Psoas muscle (tissue), 8 donors: ENCODE results near the gene CBFA2T3. TPM values are rescaled to one million over a fixed set of nuclear protein-coding genes. Genes with fewer than 3 reads are reported as not detected.
A peak's percentile ranks its signal among the peaks of the same experiment; 100 is the strongest.

Experiments used
- ATAC-seq, 4 donors: fragments of 200-7000 bp; cut with Tn5 transposase; one replicate each; pipeline ENCODE4 v1.9.1; 2020; ENCODE audit warnings: moderate library complexity in 3 of 4, mild to moderate bottlenecking in 2 of 4
- DNase-seq, 2 donors: peaks; one replicate each; pipeline ENCODE4 v3.0.0-alpha.2; 2020
- H3K27ac ChIP-seq: fragments of 200-600 bp; one replicate; pipeline ENCODE4 v1.8.0; 2022
- H3K27me3 ChIP-seq, 3 donors: fragments of 200-600 bp in 1 of 3; one replicate each; pipeline versions ENCODE4 v1.6.1 to v1.8.0; 2013 to 2022; ENCODE audit warnings: low read length in 2 of 3, mild to moderate bottlenecking in 2 of 3, moderate library complexity in 1 of 3; ENCODE audit not compliant: insufficient read depth in 3 of 3
- H3K36me3 ChIP-seq, 2 donors: fragments of 200-600 bp in 1 of 2; one replicate each; pipeline versions ENCODE4 v1.6.1 to v1.8.0; 2013 to 2022; ENCODE audit warnings: low read depth in 1 of 2, mild to moderate bottlenecking in 1 of 2, moderate library complexity in 1 of 2; ENCODE audit not compliant: insufficient read depth in 1 of 2
- H3K4me1 ChIP-seq: fragments of 200-600 bp; one replicate; pipeline ENCODE4 v1.8.0; 2022
- H3K4me3 ChIP-seq: fragments of 200-600 bp; one replicate; pipeline ENCODE4 v1.8.0; 2022; ENCODE audit warnings: mild to moderate bottlenecking
- H3K9me3 ChIP-seq: fragments of 200-600 bp; one replicate; pipeline ENCODE4 v1.8.0; 2022
- WGBS, 3 donors: extraction: QIAGEN DNeasy Blood & Tissue Kit; methylation state at CpG; one replicate each; pipeline versions ENCODE4 v1.1.6 to v1.1.7; 2013; 5-methylcytosine and 5-hydroxymethylcytosine counted together
- intact Hi-C, 2 donors: fragments of 100-400 bp; cut with DNase I; formaldehyde crosslinking; loops; one replicate each; pipeline versions ENCODE4 v1.11.0 to v1.14.2; 2022
- polyA plus RNA-seq, 3 donors: library from polyadenylated mRNA; stranded (reverse); fragments of 200-250 nt; gene quantifications; one replicate each; pipeline ENCODE4 v1.2.3, GENCODE V29; 2013
- total RNA-seq, 4 donors: library from RNA; stranded (reverse); fragmentation: NEBNext Ultra II Directional in 2 of 4; extraction: Animal tissue kit (Norgen Biotek cat#: 25700) in 2 of 4; gene quantifications; one replicate each; pipeline versions ENCODE4 v1.2.1 to v1.2.4, GENCODE V29; 2021 to 2023
- TF ChIP-seq, protein P1 (sequence below): fragments of 200-600 bp; IDR thresholded peaks from one replicate; pipeline ENCODE4 v1.8.0; 2022; ENCODE audit warnings: antibody characterized with exemption
- donor health status: healthy with polysubstance abuse.
- donor health status: DM: no; HTN: no; CAD: no; lungs with moderate emphysema.
- donor health status: Bipolar disorder and iron deficiency.
- donor health status: healthy.
- donor health status: DM: yes; HTN: yes; CAD: no.
- donor health status: DM: no; HTN: no; CAD: no.
- donor health status: DM: no; HTN: no; CAD: no.
- donor health status: DM: yes; HTN: yes; CAD: no.

Gene CBFA2T3
- total and polyA plus RNA-seq, 7 donors = 2.6 to 15.0 (median 6.0) TPM

- ATAC-seq (no peak), DNase-seq (peak in 1 of 2 donors; percentile 79)
- H3K36me3 ChIP-seq = peaks cover 0 to 37% of the 10 kb centered on the region in 2 donors
- H3K9me3 ChIP-seq = no peaks in the 10 kb centered on the region
- H3K4me1 ChIP-seq = peaks cover 54% of the 10 kb centered on the region
- intact Hi-C loops = no loop called here
- no peak overlapping the region for H3K4me3 ChIP-seq
- H3K27me3 ChIP-seq = no peaks in the 10 kb centered on the region
- 63 to 73% (median 68%) methylated on average over 23 to 29 of the region's 30 CpGs for WGBS, 3 donors
- TF ChIP-seq, protein P1, sequence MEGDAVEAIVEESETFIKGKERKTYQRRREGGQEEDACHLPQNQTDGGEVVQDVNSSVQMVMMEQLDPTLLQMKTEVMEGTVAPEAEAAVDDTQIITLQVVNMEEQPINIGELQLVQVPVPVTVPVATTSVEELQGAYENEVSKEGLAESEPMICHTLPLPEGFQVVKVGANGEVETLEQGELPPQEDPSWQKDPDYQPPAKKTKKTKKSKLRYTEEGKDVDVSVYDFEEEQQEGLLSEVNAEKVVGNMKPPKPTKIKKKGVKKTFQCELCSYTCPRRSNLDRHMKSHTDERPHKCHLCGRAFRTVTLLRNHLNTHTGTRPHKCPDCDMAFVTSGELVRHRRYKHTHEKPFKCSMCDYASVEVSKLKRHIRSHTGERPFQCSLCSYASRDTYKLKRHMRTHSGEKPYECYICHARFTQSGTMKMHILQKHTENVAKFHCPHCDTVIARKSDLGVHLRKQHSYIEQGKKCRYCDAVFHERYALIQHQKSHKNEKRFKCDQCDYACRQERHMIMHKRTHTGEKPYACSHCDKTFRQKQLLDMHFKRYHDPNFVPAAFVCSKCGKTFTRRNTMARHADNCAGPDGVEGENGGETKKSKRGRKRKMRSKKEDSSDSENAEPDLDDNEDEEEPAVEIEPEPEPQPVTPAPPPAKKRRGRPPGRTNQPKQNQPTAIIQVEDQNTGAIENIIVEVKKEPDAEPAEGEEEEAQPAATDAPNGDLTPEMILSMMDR = no peak
- peak overlapping the region; percentile 67 for H3K27ac ChIP-seq
These were observed 88.3 kb downstream of the CBFA2T3 start for GRCh38 chr16:88888461-88889387.

GRCh38 chr16:88888057-88888456 is 89.0 kb downstream of the CBFA2T3 start:
- peak overlapping the region; percentile 71 for H3K27ac ChIP-seq
- no peak for ATAC-seq
- TF ChIP-seq, protein P1 = no peak
- peak overlapping the region; percentile 22 for H3K4me3 ChIP-seq
- H3K9me3 ChIP-seq = no peaks in the 10 kb centered on the region
- H3K36me3 ChIP-seq = peaks cover 0 to 39% of the 10 kb centered on the region in 2 donors
- H3K4me1 ChIP-seq = peaks cover 56% of the 10 kb centered on the region
- no peaks in the 10 kb centered on the region for H3K27me3 ChIP-seq
- WGBS, 3 donors = 44 to 67% (median 49%) methylated on average over 11 to 14 of the region's 14 CpGs
- DNase-seq = no peak
- intact Hi-C loops = no loop called here

DNA sequence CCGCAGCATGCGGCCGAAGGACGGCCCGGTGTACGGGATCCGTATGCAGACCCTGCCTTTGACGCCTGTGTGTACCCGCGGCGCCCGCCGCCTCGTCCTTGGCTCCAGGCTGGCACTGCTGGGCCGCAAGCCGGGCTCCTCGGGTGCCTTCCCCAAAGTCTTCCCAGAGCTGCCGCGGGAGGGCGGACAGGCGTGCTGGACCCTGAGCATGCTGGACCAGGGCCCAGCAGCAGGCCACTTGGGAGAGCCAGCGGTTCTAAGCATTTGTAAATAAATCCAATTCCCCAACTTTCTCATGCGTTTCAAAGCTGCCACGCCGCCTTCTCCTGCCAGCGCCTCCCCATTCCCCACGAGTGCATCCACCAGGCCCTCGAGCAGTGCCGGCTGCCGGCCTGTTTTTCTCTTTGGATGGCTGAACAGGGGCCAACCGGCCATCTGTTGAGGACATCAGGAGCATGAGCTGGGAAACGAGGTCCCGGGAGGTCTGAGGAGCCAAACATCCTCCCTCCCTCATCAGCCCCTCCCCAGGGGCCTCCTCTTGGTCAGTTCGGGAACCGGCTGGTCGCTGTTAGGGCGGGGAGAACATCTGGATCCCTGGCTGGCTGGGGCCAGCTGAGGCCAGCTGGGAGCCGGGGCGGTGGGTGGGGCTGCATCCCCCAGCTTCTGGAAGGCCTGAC is 90.0 kb downstream of the CBFA2T3 start:
- TF ChIP-seq, protein P1 = peak; percentile 19
- Histone ChIP-seq H3K36me3 (peaks cover 0 to 34% of the 10 kb centered on the region in 2 donors), H3K27ac (peak overlapping the region; percentile 71), H3K4me3 (peak overlapping the region; percentile 15), H3K27me3 (no peaks in the 10 kb centered on the region), H3K9me3 (no peaks in the 10 kb centered on the region), H3K4me1 (peaks cover 54% of the 10 kb centered on the region)
- intact Hi-C loops = no loop called here
- DNase-seq (peak; percentile 78 to 94), ATAC-seq (peak in 2 of 4 donors; percentile 8 to 16)
- WGBS, 3 donors = 19 to 48% (median 30%) methylated on average over 39 of the region's 39 CpGs

DNA sequence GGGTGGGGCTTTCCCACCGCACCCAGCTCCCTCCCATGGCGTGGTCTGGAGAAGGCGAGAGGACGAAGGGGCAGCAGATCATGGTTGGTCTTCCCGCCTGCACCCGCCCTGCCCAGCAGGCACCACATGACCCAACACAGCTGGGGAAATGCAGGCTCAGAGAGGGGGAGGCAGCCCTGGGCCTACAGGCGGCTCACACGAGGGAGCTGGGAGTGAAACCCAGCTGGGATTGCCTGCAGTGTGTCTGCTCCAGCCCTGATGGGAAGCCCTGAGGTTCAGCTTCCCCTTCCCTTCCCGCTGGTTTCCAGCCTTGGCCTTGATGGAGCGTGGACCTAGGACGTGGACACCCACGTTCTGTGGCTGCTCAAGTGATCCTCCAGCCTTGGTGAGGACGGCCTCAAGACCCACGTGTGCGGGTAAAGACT is 90.6 kb downstream of the CBFA2T3 start:
- intact Hi-C loops = no loop called here
- H3K4me3 ChIP-seq = no peak overlapping the region
- peaks cover 54% of the 10 kb centered on the region for H3K4me1 ChIP-seq
- H3K9me3 ChIP-seq = no peaks in the 10 kb centered on the region
- DNase-seq = no peak
- H3K27ac ChIP-seq = peak overlapping the region; percentile 71
- ATAC-seq = no peak
- H3K27me3 ChIP-seq = no peaks in the 10 kb centered on the region
- H3K36me3 ChIP-seq = peaks cover 0 to 33% of the 10 kb centered on the region in 2 donors
- 43 to 70% (median 49%) methylated on average over 13 to 15 of the region's 15 CpGs for WGBS, 3 donors
- TF ChIP-seq, protein P1 = no peak
